Esophagus squamous epithelium (tissue), 4 donors: ENCODE measurements around the gene EGR4.

Experiments used
- POLR2A ChIP-seq, 4 donors: fragments of 450-650 bp; IDR thresholded peaks; one replicate each; pipeline ENCODE4 v1.6.1; 2017; ENCODE audit warnings: antibody characterized with exemption in 4 of 4, mild to moderate bottlenecking in 4 of 4, moderate library complexity in 3 of 4
- TF ChIP-seq, protein P1 (sequence below), 6 experiments: fragments of 450-650 bp in 4 of 6; fragments of 200-600 bp in 2 of 6; sonication (generic) in 2 of 6; IDR thresholded peaks; one replicate each; pipeline ENCODE4 v1.5.1; 2016 to 2019; ENCODE audit warnings: antibody characterized with exemption in 6 of 6, mild to moderate bottlenecking in 4 of 6, moderate library complexity in 4 of 6

DNA sequence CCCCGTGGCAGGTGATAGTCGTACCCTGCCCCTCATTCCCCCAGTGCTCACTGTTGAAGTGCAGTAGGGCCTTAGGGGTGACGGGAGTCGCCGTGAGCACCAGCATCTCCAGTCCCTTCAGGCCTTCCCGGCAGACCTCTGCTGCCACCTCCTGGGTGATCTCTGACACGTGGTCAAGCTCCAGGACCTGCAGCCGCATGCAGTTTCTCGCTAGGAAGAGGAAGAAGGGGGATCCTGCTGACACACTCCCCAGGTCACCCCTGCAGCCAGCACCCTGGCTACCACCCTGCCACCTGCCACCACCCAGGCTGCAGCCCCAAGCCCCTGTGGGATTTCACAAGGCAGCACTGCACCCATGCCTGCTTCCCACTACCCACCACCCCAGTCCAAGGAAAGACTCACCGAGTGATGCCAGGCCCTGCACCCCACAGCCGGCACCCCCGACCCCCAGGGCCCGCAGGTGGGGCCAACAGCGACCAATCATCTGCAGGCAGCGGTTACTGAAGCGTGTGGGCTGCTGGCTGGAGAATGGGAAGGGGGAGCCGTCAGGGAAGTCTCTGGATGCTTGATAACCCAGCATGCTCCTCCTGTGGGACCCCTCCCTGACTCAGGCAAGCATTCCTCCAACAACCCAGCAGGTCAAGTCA is 32.9 kb downstream of the EGR4 start:
- TF ChIP-seq, protein P1, sequence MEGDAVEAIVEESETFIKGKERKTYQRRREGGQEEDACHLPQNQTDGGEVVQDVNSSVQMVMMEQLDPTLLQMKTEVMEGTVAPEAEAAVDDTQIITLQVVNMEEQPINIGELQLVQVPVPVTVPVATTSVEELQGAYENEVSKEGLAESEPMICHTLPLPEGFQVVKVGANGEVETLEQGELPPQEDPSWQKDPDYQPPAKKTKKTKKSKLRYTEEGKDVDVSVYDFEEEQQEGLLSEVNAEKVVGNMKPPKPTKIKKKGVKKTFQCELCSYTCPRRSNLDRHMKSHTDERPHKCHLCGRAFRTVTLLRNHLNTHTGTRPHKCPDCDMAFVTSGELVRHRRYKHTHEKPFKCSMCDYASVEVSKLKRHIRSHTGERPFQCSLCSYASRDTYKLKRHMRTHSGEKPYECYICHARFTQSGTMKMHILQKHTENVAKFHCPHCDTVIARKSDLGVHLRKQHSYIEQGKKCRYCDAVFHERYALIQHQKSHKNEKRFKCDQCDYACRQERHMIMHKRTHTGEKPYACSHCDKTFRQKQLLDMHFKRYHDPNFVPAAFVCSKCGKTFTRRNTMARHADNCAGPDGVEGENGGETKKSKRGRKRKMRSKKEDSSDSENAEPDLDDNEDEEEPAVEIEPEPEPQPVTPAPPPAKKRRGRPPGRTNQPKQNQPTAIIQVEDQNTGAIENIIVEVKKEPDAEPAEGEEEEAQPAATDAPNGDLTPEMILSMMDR (IDR thresholded peaks at IDR 0.05), result peak in 4 of 6 experiments; percentile 13 to 58 (median 24)
- TF ChIP-seq POLR2A (IDR thresholded peaks at IDR 0.05), result no peak
